MM.1S (cell line): Measurements from ENCODE around the gene BICC1.

Experiments
- DNase-seq: peaks from one replicate; pipeline ENCODE4 v3.0.0-alpha.2; 2015
- H2AFZ ChIP-seq: fragments of 300-600 bp; sonication (generic); 2 replicates; pipeline ENCODE4 v1.6.0; 2016; ENCODE audit warnings: antibody characterized with exemption, low read length
- H3F3A ChIP-seq: fragments of 300-600 bp; sonication (generic); 2 replicates; pipeline ENCODE4 v1.6.1; 2016; ENCODE audit warnings: mild to moderate bottlenecking, antibody characterized with exemption, low read length, moderate library complexity, mixed read lengths; ENCODE audit not compliant: insufficient read depth
- H3K27ac ChIP-seq: fragments of 300-600 bp; sonication (generic); 2 replicates; pipeline ENCODE4 v1.5.1; 2016; ENCODE audit warnings: mild to moderate bottlenecking, low read length
- H3K27me3 ChIP-seq: fragments of 300-600 bp; sonication (generic); replicated peaks from 2 replicates; pipeline ENCODE4 v1.6.0; 2016; ENCODE audit warnings: low read length; ENCODE audit not compliant: insufficient read depth
- H3K36me3 ChIP-seq: fragments of 300-600 bp; sonication (generic); replicated peaks from 2 replicates; pipeline ENCODE4 v1.6.1; 2016; ENCODE audit warnings: mild to moderate bottlenecking, low read length, mixed read lengths; ENCODE audit not compliant: insufficient read depth
- H3K4me1 ChIP-seq: fragments of 300-600 bp; sonication (generic); 2 replicates; pipeline ENCODE4 v1.6.1; 2016; ENCODE audit warnings: low read length, mixed read lengths
- H3K4me2 ChIP-seq: fragments of 300-600 bp; sonication (generic); 2 replicates; pipeline ENCODE4 v1.6.0; 2016; ENCODE audit warnings: low read depth, low read length
- H3K4me3 ChIP-seq: fragments of 300-600 bp; sonication (generic); 2 replicates; pipeline ENCODE4 v1.5.1; 2016; ENCODE audit warnings: low read length, mixed read lengths
- H3K79me2 ChIP-seq: fragments of 300-600 bp; sonication (generic); 2 replicates; pipeline ENCODE4 v1.6.1; 2016; ENCODE audit warnings: mixed run types, low read length, mixed read lengths
- H3K9ac ChIP-seq: fragments of 300-600 bp; sonication (generic); 2 replicates; pipeline ENCODE4 v1.6.1; 2016; ENCODE audit warnings: low read length, mixed read lengths
- H3K9me2 ChIP-seq: fragments of 300-600 bp; sonication (generic); replicated peaks from 2 replicates; pipeline ENCODE4 v1.6.1; 2016; ENCODE audit warnings: mild to moderate bottlenecking, low read length, mixed read lengths; ENCODE audit not compliant: insufficient read depth
- H3K9me3 ChIP-seq: fragments of 300-600 bp; sonication (generic); replicated peaks from 2 replicates; pipeline ENCODE4 v1.6.1; 2016; ENCODE audit warnings: mild to moderate bottlenecking, low read length, mixed read lengths; ENCODE audit not compliant: insufficient read depth
- H4K20me1 ChIP-seq: fragments of 300-600 bp; sonication (generic); 2 replicates; pipeline ENCODE4 v1.6.1; 2016; ENCODE audit warnings: mild to moderate bottlenecking, low read length, moderate library complexity, mixed read lengths; ENCODE audit not compliant: insufficient read depth
- CTCF ChIP-seq: fragments of 300-600 bp; sonication (generic); IDR thresholded peaks from 2 replicates; pipeline ENCODE4 v1.5.1; 2016; ENCODE audit warnings: antibody characterized with exemption, low read length, mixed read lengths
- EZH2 ChIP-seq: fragments of 300-600 bp; sonication (generic); optimal IDR thresholded peaks from 2 replicates; pipeline ENCODE3; 2017; ENCODE audit warnings: low read depth, mild to moderate bottlenecking, antibody characterized with exemption, low read length, mixed read lengths
- EZH2phosphoT487 ChIP-seq: fragments of 300-600 bp; sonication (generic); IDR thresholded peaks from 2 replicates; pipeline ENCODE4 v1.6.1; 2018; ENCODE audit warnings: antibody characterized with exemption, low read length

BICC1 gene

GRCh38 chr10:58842860-58843376 lies 330.2 kb downstream of the BICC1 start:
- no peak for DNase-seq
- no peaks in the 10 kb centered on the region for H4K20me1 ChIP-seq
- no peak overlapping the region for H3K4me2 ChIP-seq
- no peak overlapping the region for H3K9ac ChIP-seq
- H3K79me2 ChIP-seq: no peaks in the 10 kb centered on the region
- H3K4me3 ChIP-seq: no peak overlapping the region
- H3F3A ChIP-seq: no peaks in the 10 kb centered on the region
- H3K9me3 ChIP-seq: no peaks in the 10 kb centered on the region
- H2AFZ ChIP-seq: no peak overlapping the region
- H3K4me1 ChIP-seq: no peaks in the 10 kb centered on the region
- no peaks in the 10 kb centered on the region for H3K36me3 ChIP-seq
- no peaks in the 10 kb centered on the region for H3K27me3 ChIP-seq
- TF ChIP-seq EZH2phosphoT487: no peak
- no peak overlapping the region for H3K27ac ChIP-seq
- no peaks in the 10 kb centered on the region for H3K9me2 ChIP-seq

GRCh38 chr10:58843760-58844159 lies 331.1 kb downstream of the BICC1 start:
- H3K79me2 ChIP-seq: no peaks in the 10 kb centered on the region
- no peaks in the 10 kb centered on the region for H3K27me3 ChIP-seq
- no peaks in the 10 kb centered on the region for H3K9me3 ChIP-seq
- no peak overlapping the region for H3K27ac ChIP-seq
- no peak overlapping the region for H2AFZ ChIP-seq
- no peaks in the 10 kb centered on the region for H3K4me1 ChIP-seq
- H3K4me3 ChIP-seq: no peak overlapping the region
- no peak for DNase-seq
- no peak overlapping the region for H3K9ac ChIP-seq
- H3K9me2 ChIP-seq: no peaks in the 10 kb centered on the region
- H3K36me3 ChIP-seq: no peaks in the 10 kb centered on the region
- no peaks in the 10 kb centered on the region for H3F3A ChIP-seq
- no peaks in the 10 kb centered on the region for H4K20me1 ChIP-seq
- TF ChIP-seq EZH2 (no peak), CTCF (no peak), EZH2phosphoT487 (no peak)
- H3K4me2 ChIP-seq: no peak overlapping the region

- Histone ChIP-seq H3K9ac (no peak overlapping the region), H3F3A (no peaks in the 10 kb centered on the region), H3K79me2 (no peaks in the 10 kb centered on the region), H3K27me3 (no peaks in the 10 kb centered on the region), H3K4me3 (no peak overlapping the region), H2AFZ (no peak overlapping the region), H3K4me2 (no peak overlapping the region), H4K20me1 (no peaks in the 10 kb centered on the region), H3K9me2 (no peaks in the 10 kb centered on the region), H3K36me3 (no peaks in the 10 kb centered on the region), H3K9me3 (no peaks in the 10 kb centered on the region), H3K4me1 (no peaks in the 10 kb centered on the region), H3K27ac (no peak overlapping the region)
- no peak for DNase-seq
- no peak for TF ChIP-seq EZH2
- TF ChIP-seq CTCF: no peak
- no peak for TF ChIP-seq EZH2phosphoT487
Measured at GRCh38 chr10:58844680-58845079, 332.0 kb downstream of the BICC1 start.

- DNase-seq: no peak
- TF ChIP-seq EZH2: no peak
- TF ChIP-seq EZH2phosphoT487: no peak
- TF ChIP-seq CTCF: no peak
- no peaks in the 10 kb centered on the region for H3K27me3 ChIP-seq
- no peak overlapping the region for H2AFZ ChIP-seq
- H3K4me1 ChIP-seq: no peaks in the 10 kb centered on the region
- no peaks in the 10 kb centered on the region for H3F3A ChIP-seq
- no peaks in the 10 kb centered on the region for H3K79me2 ChIP-seq
- no peak overlapping the region for H3K4me2 ChIP-seq
- no peak overlapping the region for H3K9ac ChIP-seq
- H4K20me1 ChIP-seq: no peaks in the 10 kb centered on the region
- H3K27ac ChIP-seq: no peak overlapping the region
- no peaks in the 10 kb centered on the region for H3K9me3 ChIP-seq
- H3K36me3 ChIP-seq: no peaks in the 10 kb centered on the region
- H3K4me3 ChIP-seq: no peak overlapping the region
- no peaks in the 10 kb centered on the region for H3K9me2 ChIP-seq
Measured at GRCh38 chr10:58846856-58847255, 334.2 kb downstream of the BICC1 start.
